ENCODE data around the gene AKR7A2.

The AKR7A2 gene

GRCh38 chr1:19344372-19344810, 32.4 kb upstream of the AKR7A2 start:
- H3K4me3 ChIP-seq (ENCODE audit: low read depth, low read length): no peak overlapping the region
- TF ChIP-seq, protein P1, sequence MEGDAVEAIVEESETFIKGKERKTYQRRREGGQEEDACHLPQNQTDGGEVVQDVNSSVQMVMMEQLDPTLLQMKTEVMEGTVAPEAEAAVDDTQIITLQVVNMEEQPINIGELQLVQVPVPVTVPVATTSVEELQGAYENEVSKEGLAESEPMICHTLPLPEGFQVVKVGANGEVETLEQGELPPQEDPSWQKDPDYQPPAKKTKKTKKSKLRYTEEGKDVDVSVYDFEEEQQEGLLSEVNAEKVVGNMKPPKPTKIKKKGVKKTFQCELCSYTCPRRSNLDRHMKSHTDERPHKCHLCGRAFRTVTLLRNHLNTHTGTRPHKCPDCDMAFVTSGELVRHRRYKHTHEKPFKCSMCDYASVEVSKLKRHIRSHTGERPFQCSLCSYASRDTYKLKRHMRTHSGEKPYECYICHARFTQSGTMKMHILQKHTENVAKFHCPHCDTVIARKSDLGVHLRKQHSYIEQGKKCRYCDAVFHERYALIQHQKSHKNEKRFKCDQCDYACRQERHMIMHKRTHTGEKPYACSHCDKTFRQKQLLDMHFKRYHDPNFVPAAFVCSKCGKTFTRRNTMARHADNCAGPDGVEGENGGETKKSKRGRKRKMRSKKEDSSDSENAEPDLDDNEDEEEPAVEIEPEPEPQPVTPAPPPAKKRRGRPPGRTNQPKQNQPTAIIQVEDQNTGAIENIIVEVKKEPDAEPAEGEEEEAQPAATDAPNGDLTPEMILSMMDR (IDR thresholded peaks at IDR 0.05; ENCODE audit: low read depth, low read length, missing control alignments): peak; percentile 93
- DNase-seq (ENCODE audit: low read depth): no peak

GRCh38 chr1:19343617-19344350, 31.8 kb upstream of the AKR7A2 start:
- H3K4me3 ChIP-seq (ENCODE audit: low read depth, low read length): no peak overlapping the region
- TF ChIP-seq, protein P1 (IDR thresholded peaks at IDR 0.05; ENCODE audit: low read depth, low read length, missing control alignments): no peak
- no peak for DNase-seq (ENCODE audit: low read depth)

- TF ChIP-seq, protein P1 (IDR thresholded peaks at IDR 0.05; ENCODE audit: low read depth, low read length, missing control alignments): no peak
- H3K4me3 ChIP-seq (ENCODE audit: low read depth, low read length): no peak overlapping the region
- DNase-seq (ENCODE audit: low read depth): no peak
Observed at GRCh38 chr1:19342894-19343616, 31.1 kb upstream of the AKR7A2 start.

DNA sequence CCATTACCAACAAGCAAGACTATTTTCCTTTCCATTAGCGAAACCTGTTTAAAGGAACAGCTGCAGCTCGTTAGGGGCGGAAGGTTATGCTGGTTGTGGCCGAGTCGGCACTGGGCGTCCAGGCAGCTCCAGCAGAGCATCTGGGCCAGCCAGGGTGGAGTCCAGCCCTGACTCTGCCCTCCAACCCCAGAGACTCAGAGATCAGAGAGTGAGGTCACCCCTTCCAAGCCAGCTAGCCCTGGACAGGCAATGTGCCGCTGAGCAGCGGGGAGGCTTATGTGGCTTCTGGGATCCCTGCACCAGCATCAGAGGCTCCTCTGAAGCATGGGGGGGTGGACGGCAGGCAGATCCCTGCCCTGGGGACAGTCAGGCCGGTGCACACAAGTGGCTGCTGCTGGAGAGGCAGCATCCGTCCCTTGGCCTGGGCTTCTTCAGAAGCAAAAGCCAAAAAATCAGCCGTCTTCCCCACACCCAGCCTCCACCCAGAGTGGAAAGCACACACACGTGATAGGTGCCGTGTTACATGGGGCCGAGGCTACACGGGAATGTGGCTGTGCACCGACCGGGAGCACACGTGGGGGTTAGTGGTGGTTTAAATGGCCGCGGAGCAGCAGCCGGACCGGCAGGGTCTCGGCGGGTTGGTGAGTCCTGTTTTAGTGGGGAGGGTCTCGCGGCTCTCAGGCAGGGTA, 30.3 kb upstream of the AKR7A2 start:
- no peak overlapping the region for H3K4me3 ChIP-seq (ENCODE audit: low read depth, low read length)
- DNase-seq (ENCODE audit: low read depth): no peak
- TF ChIP-seq, protein P1 (IDR thresholded peaks at IDR 0.05; ENCODE audit: low read depth, low read length, missing control alignments): no peak

DNA sequence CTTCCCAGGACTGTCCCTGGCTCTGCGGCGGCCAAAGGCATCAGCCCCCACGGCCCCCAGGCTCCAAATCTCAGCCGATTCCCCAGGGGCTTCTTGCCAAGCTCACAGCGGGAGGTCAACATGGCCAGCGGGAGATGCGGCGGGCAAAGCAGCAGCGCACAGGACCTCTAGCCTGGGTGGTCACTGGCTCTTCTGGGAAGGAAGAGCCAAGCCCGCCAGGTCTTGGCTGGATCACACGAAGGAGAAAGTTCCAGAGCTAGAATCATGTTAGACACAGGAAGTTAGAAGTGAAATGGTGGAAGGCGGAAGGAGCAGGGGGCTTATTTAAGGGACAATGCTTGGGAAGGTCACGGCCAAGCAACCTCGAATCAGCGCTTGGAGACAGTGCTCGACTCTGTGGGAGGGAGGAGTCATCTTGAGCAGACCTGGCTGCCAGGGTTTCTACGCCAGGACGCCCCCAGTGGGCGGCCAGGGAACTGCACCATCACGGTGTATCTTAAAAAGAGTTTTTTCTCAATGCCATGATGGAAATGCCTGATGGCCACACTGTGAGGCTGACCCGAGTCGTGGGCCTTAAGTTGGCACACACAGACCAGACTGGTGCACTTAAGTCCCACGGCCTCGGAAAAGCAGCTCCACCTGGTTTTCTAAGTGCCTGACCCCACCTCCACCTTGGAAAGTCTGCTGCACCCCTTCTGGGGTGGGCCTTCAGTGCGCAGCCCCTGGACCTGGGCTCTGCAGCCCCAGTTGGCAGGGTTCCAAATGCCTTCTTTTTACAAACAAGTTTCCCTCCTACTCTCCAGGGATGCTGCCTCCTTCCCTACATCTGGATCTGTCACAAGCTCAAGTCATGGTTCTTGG, 29.5 kb upstream of the AKR7A2 start:
- H3K4me3 ChIP-seq (ENCODE audit: low read depth, low read length): no peak overlapping the region
- TF ChIP-seq, protein P1 (IDR thresholded peaks at IDR 0.05; ENCODE audit: low read depth, low read length, missing control alignments): peak; percentile 97
- peak; percentile 42 for DNase-seq (ENCODE audit: low read depth)

DNA sequence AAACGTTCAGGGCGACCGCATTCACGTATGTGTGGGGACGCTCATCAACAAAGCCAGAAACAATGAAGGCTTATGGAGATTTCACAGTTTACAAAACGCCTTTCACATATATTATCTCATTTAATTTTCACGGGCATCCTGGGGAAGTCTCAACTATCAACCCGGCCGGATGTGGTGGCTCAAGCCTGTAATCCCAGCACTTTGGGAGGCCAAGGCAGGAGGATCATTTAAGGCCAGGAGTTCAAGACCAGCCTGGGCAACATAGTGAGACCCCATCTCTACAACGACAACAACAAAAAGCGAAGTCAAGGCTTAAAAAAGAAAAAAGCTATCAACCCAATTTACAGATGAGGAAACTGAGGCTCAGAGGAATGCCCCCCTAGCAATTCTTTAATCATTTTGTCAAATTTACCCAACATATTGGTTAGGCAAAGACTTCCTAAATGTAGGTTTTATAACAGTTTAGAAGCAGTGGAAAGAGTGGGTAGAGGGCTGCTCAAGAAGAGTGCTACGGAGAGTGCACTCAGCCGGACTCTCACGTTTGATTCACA, 28.5 kb upstream of the AKR7A2 start:
- no peak for DNase-seq (ENCODE audit: low read depth)
- TF ChIP-seq, protein P1 (IDR thresholded peaks at IDR 0.05; ENCODE audit: low read depth, low read length, missing control alignments): no peak
- H3K4me3 ChIP-seq (ENCODE audit: low read depth, low read length): no peak overlapping the region
